GM12878 (cell line): ENCODE results near the gene GPN2. TPM values are rescaled to one million over a fixed set of nuclear protein-coding genes. Genes with fewer than 3 reads are reported as not detected.

ENCODE experiments used
- CBX3 ChIP-seq: fragments of 200-600 bp; sonication (generic); IDR thresholded peaks from 2 replicates; pipeline ENCODE4 v1.6.1; 2016; ENCODE audit warnings: low read depth, borderline replicate concordance
- ETV6 ChIP-seq, 2 experiments: fragments of 450-650 bp in 1 of 2; IDR thresholded peaks in 1 of 2; conservative IDR thresholded peaks in 1 of 2; 2 replicates each; pipeline ENCODE4 v1.6.1; 2014; ENCODE audit warnings: antibody characterized with exemption in 1 of 2, borderline replicate concordance in 1 of 2, low read depth in 1 of 2, mild to moderate bottlenecking in 1 of 2, moderate library complexity in 1 of 2
- HDGF ChIP-seq: fragments of 450-650 bp; IDR thresholded peaks from 2 replicates; pipeline ENCODE4 v1.6.1; 2016; ENCODE audit warnings: antibody characterized with exemption
- KDM1A ChIP-seq: fragments of 200-600 bp; sonication (generic); IDR thresholded peaks from 2 replicates; pipeline ENCODE4 v1.6.1; 2016; ENCODE audit warnings: borderline replicate concordance
- MEF2B ChIP-seq: fragments of 450-650 bp; IDR thresholded peaks from 2 replicates; pipeline ENCODE4 v1.6.1; 2018; ENCODE audit warnings: mild to moderate bottlenecking, moderate library complexity; ENCODE audit not compliant: partially characterized antibody, poor library complexity, severe bottlenecking
- NBN ChIP-seq: fragments of 450-650 bp; IDR thresholded peaks from 2 replicates; pipeline ENCODE4 v1.6.1; 2016
- NFYB ChIP-seq: IDR thresholded peaks from 2 replicates; pipeline ENCODE4 v1.6.1; 2011; ENCODE audit warnings: low read depth, mild to moderate bottlenecking, low read length, improper control_type of control experiment, moderate library complexity; ENCODE audit not compliant: insufficient read depth
- PAX5 ChIP-seq: IDR thresholded peaks from 2 replicates; pipeline ENCODE4 v1.6.1; 2011; ENCODE audit warnings: low read depth, low read length, borderline replicate concordance
- RELA ChIP-seq: fragments of 450-650 bp; IDR thresholded peaks from 2 replicates; pipeline ENCODE4 v1.8.0; 2014; ENCODE audit warnings: borderline replicate concordance; ENCODE audit not compliant: partially characterized antibody
- SIN3A ChIP-seq: IDR thresholded peaks from 2 replicates; pipeline ENCODE4 v1.6.1; 2012; ENCODE audit warnings: low read depth, low read length, improper control_type of control experiment
- SIX5 ChIP-seq: IDR thresholded peaks from 2 replicates; pipeline ENCODE4 v1.6.1; 2011; ENCODE audit warnings: mild to moderate bottlenecking, low read depth, low read length, moderate library complexity; ENCODE audit not compliant: severe bottlenecking
- SMAD1 ChIP-seq: fragments of 450-650 bp; IDR thresholded peaks from 2 replicates; pipeline ENCODE4 v1.6.1; 2018; ENCODE audit warnings: mild to moderate bottlenecking, low read depth; ENCODE audit not compliant: partially characterized antibody
- SMAD5 ChIP-seq: IDR thresholded peaks from 2 replicates; pipeline ENCODE4 v1.6.1; 2016; ENCODE audit warnings: antibody characterized with exemption, low read depth
- SP1 ChIP-seq: IDR thresholded peaks from one replicate; pipeline ENCODE4 v1.6.1; 2011; ENCODE audit warnings: low read depth, low read length
- SREBF1 ChIP-seq: IDR thresholded peaks from 2 replicates; pipeline ENCODE4 v1.6.1; 2012; ENCODE audit warnings: mild to moderate bottlenecking, low read length
- ZNF207 ChIP-seq: fragments of 450-650 bp; IDR thresholded peaks from 2 replicates; pipeline ENCODE4 v1.6.1; 2014; ENCODE audit warnings: antibody characterized with exemption, mild to moderate bottlenecking, borderline replicate concordance
- polyA plus RNA-seq, 11 experiments: library from polyadenylated mRNA; depleted of rRNA in 4 of 11; unstranded in 6 of 11; stranded (reverse) in 5 of 11; fragments of >200 nt; fragmentation: Nextera tagmentation in 4 of 11; fragmentation: Illumina TruSeq in 1 of 11; extraction: Ambion mirVana in 4 of 11; extraction: Trizol in 1 of 11; gene quantifications; 1 replicate in 1 of 11; 2 replicates in 10 of 11; pipeline versions ENCODE4 v1.2.1 to v1.2.3, GENCODE V29; 2011 to 2016; ENCODE audit warnings: inconsistent platforms in 2 of 11, missing spikeins in 2 of 11, low read depth in 1 of 11
- total RNA-seq, 4 experiments: library from RNA; depleted of rRNA in 3 of 4; stranded (reverse); fragments of >200 nt in 3 of 4; fragmentation: Illumina TruSeq in 1 of 4; extraction: Trizol in 1 of 4; gene quantifications; 2 replicates each; pipeline versions ENCODE4 v1.2.1 to v1.2.3, GENCODE V29; 2013 to 2021
- TF ChIP-seq, protein P1 (sequence below): fragments of 450-650 bp; IDR thresholded peaks from 2 replicates; pipeline ENCODE4 v1.6.1; 2016; ENCODE audit warnings: mild to moderate bottlenecking
- TF ChIP-seq, protein P2 (sequence below): fragments of 450-650 bp; IDR thresholded peaks from 2 replicates; pipeline ENCODE4 v1.6.1; 2018; ENCODE audit warnings: mild to moderate bottlenecking, low read depth, moderate library complexity; ENCODE audit not compliant: partially characterized antibody
- TF ChIP-seq, protein P3 (sequence below): IDR thresholded peaks from 2 replicates; pipeline ENCODE4 v1.6.1; 2012; ENCODE audit warnings: low read length, inconsistent platforms
- TF ChIP-seq, protein P4 (sequence below): IDR thresholded peaks from 2 replicates; pipeline ENCODE4 v1.6.1; 2012; ENCODE audit warnings: low read depth, low read length, improper control_type of control experiment
- TF ChIP-seq, protein P5 (sequence below): IDR thresholded peaks from 2 replicates; pipeline ENCODE4 v1.6.1; 2011; ENCODE audit warnings: mild to moderate bottlenecking, low read depth, low read length, moderate library complexity; ENCODE audit not compliant: insufficient replicate concordance

The GPN2 gene
- total and polyA plus RNA-seq, 10 of the 15 experiments (the other 5 are each of a cell fraction or from before 2014, with no cell fraction given), result 8.3 to 61.4 (median 23.3) TPM

DNA sequence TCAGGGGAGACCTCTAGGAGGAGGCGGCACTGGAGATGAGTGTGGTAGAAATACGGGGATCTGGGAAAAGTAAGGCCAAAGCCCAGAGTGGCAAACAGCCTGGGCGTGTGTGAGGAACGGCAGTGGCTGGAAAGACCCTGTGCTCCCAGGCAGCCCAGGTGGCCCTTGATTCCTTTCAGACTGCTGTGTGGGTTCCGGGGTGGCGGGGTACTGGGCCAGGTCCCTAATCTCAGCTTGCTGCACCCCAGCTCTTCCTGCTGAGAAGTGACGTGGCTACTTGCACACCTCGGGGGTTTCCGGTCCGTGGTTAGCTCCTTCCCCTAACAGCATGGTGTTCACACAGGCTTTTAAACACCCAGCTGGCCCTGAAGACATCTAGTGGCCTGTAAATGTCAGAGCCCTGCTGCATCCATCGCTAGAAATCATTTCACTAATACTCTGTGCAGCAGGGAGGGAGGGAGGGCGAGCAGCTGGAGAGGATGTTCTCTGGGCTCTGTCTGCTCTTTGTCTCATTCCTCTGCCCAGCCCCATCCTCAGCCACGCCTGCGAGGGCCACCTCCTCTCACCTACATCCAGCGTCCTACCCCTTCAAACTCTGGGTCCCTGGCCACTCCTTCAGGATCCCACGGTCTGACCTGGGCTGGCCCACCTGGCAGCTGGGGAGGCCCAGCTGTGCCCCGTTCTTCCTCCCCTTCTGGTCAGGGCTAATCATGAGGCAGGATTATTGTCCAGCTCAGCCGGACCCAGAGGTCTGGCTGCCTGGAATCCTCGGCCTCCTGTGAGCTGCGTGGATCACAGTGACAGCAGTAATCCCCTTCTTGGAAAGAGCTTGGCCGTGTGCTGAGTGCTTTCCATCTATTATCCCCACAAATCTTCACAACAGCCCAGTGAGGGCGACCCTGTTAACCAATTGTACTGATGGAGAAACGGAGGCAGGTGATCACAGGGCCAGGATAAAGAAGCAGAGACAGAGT lies 56.4 kb downstream of the GPN2 start (continued):
- TF ChIP-seq SIN3A, result peak; percentile 95
- no peak for TF ChIP-seq SREBF1
- 0 out of 2 replicates have a peak, but pooled peaks have one; percentile 24 for TF ChIP-seq NFYB
- TF ChIP-seq RELA, result peak; percentile 80
- TF ChIP-seq SP1, result peak; percentile 10
- no peak for TF ChIP-seq CBX3
- peak; percentile 94; the same call in 1 of the 2 replicates for TF ChIP-seq HDGF
- peak in 1 of 2 experiments; percentile 56; a peak in 1 of 4 replicates for TF ChIP-seq ETV6 (conservative IDR thresholded peaks at IDR 0.05 in 1 of 2, IDR thresholded peaks at IDR 0.05 in 1 of 2; ENCODE audit: borderline replicate concordance in 1 of 2, low read depth in 1 of 2)
- peak; percentile 85 for TF ChIP-seq PAX5
- TF ChIP-seq, protein P1, sequence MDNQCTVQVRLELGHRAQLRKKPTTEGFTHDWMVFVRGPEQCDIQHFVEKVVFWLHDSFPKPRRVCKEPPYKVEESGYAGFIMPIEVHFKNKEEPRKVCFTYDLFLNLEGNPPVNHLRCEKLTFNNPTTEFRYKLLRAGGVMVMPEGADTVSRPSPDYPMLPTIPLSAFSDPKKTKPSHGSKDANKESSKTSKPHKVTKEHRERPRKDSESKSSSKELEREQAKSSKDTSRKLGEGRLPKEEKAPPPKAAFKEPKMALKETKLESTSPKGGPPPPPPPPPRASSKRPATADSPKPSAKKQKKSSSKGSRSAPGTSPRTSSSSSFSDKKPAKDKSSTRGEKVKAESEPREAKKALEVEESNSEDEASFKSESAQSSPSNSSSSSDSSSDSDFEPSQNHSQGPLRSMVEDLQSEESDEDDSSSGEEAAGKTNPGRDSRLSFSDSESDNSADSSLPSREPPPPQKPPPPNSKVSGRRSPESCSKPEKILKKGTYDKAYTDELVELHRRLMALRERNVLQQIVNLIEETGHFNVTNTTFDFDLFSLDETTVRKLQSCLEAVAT, result peak; percentile 71; the same call in 1 of the 2 replicates
- TF ChIP-seq KDM1A, result no peak
- no peak for TF ChIP-seq SIX5
- peak; percentile 81 for TF ChIP-seq NBN
- TF ChIP-seq, protein P2, sequence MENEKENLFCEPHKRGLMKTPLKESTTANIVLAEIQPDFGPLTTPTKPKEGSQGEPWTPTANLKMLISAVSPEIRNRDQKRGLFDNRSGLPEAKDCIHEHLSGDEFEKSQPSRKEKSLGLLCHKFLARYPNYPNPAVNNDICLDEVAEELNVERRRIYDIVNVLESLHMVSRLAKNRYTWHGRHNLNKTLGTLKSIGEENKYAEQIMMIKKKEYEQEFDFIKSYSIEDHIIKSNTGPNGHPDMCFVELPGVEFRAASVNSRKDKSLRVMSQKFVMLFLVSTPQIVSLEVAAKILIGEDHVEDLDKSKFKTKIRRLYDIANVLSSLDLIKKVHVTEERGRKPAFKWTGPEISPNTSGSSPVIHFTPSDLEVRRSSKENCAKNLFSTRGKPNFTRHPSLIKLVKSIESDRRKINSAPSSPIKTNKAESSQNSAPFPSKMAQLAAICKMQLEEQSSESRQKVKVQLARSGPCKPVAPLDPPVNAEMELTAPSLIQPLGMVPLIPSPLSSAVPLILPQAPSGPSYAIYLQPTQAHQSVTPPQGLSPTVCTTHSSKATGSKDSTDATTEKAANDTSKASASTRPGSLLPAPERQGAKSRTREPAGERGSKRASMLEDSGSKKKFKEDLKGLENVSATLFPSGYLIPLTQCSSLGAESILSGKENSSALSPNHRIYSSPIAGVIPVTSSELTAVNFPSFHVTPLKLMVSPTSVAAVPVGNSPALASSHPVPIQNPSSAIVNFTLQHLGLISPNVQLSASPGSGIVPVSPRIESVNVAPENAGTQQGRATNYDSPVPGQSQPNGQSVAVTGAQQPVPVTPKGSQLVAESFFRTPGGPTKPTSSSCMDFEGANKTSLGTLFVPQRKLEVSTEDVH, result no peak
- TF ChIP-seq, protein P3, sequence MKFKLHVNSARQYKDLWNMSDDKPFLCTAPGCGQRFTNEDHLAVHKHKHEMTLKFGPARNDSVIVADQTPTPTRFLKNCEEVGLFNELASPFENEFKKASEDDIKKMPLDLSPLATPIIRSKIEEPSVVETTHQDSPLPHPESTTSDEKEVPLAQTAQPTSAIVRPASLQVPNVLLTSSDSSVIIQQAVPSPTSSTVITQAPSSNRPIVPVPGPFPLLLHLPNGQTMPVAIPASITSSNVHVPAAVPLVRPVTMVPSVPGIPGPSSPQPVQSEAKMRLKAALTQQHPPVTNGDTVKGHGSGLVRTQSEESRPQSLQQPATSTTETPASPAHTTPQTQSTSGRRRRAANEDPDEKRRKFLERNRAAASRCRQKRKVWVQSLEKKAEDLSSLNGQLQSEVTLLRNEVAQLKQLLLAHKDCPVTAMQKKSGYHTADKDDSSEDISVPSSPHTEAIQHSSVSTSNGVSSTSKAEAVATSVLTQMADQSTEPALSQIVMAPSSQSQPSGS, result no peak; the same call in 1 of the 2 replicates
- no peak for TF ChIP-seq SMAD1
- no peak for TF ChIP-seq ZNF207
- peak; percentile 48 for TF ChIP-seq MEF2B
- no peak; the same call in 1 of the 2 replicates for TF ChIP-seq SMAD5
- TF ChIP-seq, protein P4, sequence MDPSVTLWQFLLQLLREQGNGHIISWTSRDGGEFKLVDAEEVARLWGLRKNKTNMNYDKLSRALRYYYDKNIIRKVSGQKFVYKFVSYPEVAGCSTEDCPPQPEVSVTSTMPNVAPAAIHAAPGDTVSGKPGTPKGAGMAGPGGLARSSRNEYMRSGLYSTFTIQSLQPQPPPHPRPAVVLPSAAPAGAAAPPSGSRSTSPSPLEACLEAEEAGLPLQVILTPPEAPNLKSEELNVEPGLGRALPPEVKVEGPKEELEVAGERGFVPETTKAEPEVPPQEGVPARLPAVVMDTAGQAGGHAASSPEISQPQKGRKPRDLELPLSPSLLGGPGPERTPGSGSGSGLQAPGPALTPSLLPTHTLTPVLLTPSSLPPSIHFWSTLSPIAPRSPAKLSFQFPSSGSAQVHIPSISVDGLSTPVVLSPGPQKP, result 0 out of 2 replicates have a peak, but pooled peaks have one; percentile 24
- TF ChIP-seq, protein P5, sequence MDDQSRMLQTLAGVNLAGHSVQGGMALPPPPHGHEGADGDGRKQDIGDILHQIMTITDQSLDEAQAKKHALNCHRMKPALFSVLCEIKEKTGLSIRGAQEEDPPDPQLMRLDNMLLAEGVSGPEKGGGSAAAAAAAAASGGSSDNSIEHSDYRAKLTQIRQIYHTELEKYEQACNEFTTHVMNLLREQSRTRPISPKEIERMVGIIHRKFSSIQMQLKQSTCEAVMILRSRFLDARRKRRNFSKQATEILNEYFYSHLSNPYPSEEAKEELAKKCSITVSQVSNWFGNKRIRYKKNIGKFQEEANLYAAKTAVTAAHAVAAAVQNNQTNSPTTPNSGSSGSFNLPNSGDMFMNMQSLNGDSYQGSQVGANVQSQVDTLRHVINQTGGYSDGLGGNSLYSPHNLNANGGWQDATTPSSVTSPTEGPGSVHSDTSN, result peak; percentile 50
